GM21390 (cell line): Measurements from ENCODE around the gene MTTP.
"Not testable (repeated sequence)": the region's sequence is repeated elsewhere in the genome, so short reads cannot be mapped to it uniquely, and the experiment has no call there.

Experiments
- ATAC-seq: cut with Tn5 transposase; IDR thresholded peaks from one replicate; pipeline ENCODE4 v1.9.1; 2021; ENCODE audit not compliant: unreplicated experiment

The MTTP gene

DNA sequence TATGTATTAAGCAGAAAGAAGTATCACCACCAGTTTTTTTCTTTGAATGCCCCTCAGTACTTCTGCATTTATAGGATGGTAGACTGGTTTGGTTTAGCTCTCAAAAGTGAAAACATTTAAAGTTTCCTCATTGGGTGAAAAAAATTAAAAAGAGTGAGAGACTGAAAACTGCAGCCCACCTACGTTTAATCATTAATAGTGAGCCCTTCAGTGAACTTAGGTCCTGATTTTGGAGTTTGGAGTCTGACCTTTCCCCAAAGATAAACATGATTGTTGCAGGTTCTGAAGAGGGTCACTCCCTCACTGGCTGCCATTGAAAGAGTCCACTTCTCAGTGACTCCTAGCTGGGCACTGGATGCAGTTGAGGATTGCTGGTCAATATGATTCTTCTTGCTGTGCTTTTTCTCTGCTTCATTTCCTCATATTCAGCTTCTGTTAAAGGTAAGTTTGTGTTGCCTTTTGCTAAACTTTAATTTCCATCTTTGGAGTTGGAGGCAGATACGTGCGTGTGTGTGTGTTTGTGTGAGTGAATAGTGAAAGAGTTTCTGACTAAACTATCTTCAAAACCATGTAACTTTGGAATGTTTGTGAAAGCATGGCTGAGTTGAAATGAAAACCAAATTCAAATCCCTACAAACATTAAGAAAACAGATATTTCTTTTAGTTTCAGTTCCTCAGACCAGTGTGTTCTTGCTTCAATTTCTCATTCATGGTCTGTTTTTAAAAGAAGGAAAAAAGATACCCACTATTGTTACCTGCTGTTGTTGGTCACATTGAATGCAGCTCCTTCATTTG is at the start of gene MTTP:
Gene MTTP, plus strand, starts transcription at position 295 of the 795 bp plus-strand sequence. Its CDS starts 86 bp downstream, at position 381.
- peak; percentile 82 for ATAC-seq

DNA sequence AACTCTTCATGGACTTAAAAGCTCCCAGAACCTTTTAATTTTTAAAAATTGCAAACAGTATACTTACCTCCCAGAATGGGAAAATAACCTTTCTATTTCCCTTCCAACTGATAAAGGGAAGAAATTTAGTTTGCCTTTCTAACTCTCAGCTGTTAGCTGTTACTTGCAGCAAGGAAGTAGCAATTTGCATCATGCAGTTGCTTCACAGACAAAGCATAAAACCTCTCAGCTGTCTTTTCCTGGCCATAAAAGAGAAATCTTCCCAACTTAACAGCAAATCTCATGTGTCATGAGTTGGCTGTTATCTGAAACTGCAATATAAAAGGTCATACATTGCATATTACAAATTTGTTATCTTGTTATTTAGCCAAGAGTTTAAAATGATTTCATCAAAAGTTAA is 45.4 kb upstream of the MTTP start:
- ATAC-seq, result no peak

DNA sequence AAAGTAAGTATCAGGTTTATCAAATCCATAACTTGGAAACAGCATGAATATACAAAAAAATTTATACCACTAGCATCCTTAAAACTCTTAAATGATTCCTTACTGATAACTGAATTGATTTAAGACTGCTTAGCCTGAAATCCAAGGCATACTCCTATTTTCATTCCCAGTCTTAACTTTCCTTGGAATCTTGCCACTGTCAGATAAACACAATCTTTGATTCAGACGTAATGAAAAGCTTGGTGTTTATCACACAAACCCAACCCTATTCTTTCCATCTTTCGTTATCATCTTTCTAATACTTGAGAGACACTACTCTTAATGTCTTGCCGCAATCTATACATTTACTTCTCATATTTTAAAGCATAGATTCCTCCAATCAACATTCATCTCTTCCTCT is 44.7 kb upstream of the MTTP start:
- ATAC-seq, result no peak

DNA sequence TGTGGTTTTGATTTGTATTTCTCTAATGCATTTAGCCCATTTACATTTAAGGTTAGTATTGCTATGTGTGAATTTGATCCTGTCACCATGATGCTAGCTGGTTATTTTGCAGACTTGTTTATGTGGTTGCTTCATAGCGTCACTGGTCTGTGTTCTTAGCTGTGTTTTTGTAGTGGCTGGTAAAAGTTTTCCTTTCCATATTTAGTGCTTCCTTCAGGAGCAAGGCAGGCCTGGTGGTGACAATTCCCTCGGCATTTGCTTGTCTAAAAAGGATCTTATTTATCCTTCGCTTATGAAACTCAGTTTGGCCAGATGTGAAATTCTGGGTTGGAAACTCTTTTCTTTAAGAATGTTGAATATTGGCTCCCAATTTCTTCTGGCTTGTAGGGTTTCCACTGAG is 39.9 kb upstream of the MTTP start:
- ATAC-seq, result not testable (repeated sequence)

DNA sequence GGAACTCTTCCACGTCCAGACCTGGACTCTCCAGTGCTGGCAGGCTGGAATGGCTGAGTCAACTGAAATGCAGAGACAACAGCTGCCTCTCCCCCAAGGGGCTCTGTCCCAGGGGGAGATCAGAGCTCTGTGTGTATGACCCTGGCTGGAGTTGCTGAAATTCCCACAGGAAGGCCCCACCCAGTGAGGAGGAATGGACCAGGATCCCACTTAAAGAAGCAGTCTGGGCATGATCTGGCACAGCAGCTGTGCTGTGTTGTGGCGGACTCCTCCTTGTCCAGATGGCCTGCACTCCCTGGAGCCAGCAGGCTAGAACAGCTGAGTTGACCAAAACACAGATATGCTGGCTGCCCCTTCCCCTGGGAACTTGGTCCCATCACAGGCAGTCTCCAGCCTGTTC is 38.4 kb upstream of the MTTP start:
- no peak for ATAC-seq

DNA sequence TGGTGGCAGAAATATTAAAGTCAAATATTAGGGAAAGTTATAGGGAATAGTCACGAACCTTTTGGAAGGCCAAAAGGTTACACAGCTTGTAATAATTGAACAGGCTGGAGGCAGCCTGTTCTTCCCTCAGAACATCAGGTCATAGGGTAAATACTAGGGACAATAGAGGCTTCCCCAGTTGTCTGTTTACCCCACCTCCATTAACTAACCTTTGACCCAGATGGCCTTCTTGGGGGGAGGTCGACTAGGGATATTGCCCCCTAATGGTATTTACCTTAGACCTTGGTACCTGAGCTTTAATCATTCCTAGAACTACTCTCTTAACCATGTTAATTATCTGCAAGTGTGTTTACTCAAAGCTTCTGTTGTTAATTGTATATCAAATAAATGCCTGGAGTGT is 37.8 kb upstream of the MTTP start:
- ATAC-seq, result no peak

DNA sequence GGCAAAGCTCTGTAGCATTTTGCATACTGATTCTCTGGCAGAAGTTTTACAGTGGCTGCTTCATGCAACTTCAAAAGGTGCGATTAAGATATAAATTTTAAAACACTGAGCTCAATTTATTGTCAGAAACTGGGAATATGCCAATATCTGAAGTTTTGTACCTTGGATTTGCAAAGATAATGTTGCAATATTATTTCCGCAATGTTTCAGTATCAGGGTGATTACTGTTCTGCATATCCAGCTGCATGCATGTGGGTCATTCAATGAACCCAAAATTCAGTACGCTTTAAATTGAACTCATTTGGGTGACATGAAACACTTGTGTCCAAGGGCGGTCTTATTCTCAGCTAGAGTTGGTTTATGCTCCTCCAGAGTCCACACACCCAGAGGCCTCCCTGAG is 37.0 kb upstream of the MTTP start:
- ATAC-seq, result no peak

DNA sequence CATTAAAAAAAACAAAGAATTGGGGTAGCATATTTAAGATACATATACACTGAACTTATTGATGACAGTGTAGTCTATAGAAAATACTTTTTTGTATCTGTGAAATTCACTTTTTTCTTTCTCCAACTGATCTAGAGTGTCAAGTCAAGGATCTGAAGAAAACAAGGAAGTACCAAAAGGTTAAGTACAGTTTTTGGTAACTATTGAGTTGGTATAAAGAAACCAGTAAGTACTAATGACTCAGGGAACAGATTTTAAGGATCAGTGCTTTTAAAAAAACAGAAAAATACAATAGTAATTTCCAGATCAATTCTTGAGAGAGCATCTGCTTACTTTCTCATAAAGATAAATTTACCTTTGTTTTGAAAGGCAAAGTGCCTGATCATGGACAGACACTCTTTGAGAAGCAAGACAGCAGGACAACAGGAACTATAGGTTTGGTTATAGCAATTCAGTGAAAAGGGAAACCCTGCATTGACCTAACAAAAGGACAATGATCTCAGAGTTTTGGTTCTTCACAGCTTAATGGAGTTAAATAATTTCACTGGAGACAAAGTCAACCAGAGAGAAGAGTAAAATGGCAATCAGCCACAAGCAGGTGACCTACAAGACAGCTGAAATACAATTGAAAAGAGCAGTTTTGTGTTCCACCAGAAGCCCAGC is 34.2 kb upstream of the MTTP start:
- ATAC-seq, result no peak

DNA sequence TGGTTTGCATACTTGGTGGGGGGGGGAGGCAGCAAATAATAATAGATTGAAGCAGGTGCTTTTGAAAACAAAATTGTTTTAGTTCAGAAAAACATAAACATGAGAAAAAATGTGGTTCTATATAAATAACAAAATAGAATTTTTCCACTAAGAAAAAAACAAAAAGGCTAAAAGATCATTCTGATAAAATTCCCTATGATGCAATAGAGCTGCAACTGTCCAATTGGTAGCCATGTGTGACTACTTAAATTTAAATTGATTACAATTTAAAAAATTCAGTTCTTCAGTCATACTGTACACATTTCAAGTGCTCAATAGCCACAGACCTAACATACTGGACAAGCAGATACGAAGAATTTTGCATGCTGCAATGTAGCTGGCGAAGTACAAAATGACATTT is 21.8 kb upstream of the MTTP start:
- no peak for ATAC-seq

DNA sequence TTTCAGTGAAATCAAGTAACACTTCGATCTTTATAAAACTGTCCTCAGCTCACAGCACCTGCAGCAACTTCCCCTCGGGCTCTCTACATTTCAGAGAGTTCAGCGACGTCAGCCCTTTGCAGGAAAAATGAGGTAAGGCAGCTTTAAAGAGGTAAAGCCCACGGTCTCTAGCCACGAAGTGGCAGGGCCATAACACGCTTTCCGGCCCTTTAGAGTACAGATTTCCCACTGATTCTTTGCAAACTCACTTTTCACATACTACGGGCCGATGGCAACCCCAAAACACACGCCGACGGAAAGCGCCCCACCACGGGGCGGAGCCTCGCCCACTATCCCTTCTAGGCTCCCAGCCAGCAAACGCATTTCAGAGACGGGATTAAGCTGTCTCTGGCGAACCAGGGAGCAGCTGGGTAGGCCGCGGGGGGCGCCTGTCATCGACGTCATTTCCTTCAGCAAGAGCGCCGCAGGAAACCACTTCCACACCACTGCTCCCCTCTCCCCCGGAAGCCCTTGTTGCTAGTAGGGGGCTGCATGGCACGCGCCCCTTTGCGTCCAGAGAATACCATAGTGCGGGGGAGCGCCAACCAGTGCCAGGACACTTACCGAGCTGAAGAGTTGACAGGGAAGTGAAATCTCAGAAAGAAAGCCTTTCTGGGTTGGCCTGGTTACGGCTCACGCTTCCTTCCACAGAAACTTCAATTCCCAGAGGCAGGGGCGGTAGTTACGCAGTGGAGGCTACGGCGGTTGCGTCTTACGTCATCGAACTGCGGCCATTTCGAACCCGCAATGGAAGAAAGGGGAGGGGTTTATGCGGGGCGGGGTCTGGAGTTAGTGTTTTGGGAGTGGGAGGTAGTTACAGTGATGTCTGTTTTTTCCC is 11.1 kb upstream of the MTTP start, which contains the start of gene TRMT10A:
Gene TRMT10A, minus strand, starts transcription at position 730 of the 877 bp plus-strand sequence. CDS start 4,701 bp downstream, outside the sequence.
- ATAC-seq, result peak; percentile 96

DNA sequence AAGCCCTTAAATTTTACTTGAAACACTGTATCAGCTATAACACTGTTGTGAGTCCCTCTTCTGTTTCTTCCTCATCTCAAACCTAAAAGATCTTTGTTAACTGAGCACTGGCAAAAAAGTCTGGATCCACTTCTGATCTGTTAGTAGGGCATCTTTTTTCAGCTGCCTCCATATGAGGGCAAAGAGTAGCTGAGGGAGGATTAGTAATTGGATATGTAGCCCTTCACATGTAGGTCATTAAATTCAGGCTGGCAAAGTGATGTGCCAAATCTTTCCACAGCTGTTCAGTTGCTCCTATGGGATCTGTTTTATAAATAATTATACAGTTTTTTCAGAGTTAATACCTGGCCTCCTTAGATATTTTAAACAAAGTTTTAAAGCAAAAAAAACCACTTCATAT is 9.7 kb upstream of the MTTP start:
- no peak for ATAC-seq

DNA sequence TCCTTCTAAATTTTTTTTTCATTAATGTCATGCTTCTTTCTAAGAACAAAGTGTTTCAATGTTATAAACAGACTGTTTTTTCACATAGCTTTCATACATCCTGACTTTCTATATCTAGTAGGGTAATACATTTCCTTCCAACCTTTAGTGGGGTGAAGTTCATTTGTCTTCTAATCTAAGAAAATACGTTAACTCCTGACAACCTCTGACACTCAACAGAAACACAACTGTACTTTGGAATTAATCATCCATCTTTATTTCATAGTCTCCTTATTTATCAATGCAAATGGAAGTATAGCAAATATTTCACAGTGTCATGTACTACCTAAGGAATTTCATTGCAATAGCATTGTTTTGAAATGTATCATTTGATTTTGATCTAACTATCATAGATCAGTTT is 2.7 kb upstream of the MTTP start:
- ATAC-seq, result no peak

DNA sequence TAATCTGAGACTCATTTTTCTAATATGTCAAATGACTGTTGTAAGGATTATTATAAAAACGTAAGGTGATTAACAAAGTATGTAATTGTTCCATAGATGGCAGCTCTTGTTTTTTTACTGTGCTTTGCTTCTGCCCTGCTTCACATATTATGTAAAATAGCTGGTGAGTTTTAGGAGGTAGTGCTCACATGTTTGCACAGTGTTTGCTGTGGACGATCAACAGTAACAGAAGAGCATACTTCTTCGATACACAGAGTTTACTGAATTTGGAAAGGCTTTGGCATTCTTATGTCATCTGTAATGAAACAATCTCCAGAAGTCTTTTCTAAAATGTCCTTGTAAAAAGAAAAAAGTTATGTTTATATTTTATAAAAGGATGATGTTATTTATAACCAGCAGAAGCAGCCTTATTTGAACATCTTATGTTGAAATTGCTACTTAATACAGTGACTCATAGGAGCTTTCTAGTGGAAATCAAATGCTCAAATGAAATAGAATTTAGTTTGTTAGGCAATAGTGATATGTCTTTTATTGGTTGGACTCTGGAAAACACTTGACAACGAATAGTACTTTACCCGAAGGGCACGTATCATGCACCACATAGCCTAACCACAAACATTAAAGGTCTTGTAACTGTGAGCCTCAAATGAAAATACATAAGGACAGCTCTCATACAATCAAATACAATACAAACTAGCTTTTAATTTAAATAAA is 1.9 kb upstream of the MTTP start:
- ATAC-seq, result no peak

DNA sequence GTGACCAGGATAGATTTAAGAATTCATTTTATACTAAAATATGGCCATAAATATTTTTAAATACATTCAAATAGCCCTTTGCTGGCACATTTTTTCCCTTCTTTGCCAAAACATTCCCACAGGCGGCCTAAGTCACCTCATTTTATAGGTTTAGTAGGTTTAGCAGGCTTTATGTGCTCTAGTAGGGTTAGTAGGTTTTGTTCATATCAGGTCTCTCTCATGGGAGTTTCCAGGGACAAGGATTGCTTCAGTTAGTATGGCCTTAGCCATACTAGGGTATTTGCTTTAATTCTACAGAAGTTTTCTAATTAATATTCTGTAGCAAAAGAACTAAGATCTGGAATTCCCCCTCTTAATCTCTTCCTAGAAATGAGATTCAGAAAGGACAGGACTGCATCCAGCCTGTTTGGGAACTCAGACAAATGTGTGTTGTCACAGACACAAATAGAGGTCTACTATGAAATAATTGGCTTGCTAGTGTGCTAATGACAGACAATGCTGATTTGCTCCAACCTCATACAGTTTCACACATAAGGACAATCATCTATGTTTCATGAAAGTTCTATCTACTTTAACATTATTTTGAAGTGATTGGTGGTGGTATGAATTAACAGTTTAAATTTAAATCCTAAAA is 772 bp upstream of the MTTP start:
- no peak for ATAC-seq

DNA sequence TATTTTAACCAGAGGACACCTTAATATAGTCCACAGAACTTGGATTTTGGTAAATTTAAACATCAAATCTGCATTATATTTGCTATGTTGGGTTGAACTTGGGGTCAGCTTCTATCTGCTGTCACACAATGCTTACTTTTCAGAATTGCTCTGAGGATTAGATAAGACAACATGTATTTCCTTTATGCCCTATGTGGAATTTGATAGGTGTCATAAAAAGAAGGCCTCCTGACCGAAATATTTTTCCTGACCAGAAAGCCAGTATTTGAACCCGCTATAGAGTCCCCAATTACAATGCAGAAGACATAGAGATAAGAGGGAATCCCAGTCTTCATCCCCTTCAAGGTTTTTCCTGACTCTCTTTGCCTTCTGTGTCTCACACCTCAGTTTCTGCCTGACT is 4.1 kb downstream of the MTTP start:
- ATAC-seq, result no peak

DNA sequence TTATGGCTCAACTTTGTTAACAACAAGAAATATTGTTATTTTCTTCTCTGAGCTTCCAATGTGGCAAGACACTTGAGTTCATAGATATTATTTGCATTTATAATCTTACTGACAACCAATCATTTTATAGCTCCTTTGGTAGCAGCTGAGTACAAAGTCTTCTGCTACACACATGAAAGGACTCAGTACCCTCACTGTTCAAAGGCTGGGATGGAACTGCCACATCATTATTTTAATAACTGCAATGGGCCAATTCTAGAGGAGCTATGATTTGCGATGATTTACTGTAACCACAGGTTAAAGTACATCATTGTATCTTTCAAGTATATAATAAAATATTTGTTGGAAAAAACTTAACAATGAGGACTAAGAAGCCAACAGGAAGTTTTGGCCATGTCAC is 10.9 kb downstream of the MTTP start:
- ATAC-seq, result no peak

DNA sequence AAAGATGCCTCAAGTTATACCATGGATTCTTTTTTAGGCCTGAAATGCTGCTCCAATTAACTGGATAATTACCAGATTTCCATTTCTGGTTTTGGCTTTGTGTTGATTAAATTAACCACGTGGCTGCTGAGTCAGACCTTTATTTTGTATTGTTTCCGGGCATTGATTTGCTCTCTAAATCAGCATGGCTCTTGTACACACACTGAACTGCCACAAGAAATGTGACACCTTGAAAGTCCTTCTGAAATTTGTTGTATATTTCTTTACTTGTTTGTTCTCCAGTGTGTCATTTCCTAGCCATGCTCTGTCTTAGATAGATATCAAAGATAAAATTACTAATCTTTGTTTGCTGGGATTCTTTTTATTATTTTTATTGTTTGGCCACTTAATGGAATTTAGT is 11.7 kb downstream of the MTTP start:
- no peak for ATAC-seq

DNA sequence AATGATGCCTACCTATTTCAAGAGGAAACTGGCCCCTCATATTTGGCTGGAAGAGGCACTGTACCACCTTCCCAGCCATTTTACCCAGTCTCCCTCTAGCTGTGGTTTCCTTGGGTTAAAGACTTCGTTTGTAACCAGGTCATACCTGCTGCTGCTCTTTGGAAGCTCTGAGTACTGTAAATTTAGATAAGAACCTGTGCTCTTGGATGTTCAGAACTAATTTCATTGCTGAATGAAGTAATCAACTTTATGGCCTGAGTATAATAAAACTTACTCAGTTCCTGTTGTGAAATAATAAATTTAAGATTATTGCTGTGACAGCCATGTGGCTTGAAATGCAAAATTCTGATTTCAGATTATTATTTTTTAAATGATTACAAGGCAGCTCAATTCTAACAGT is 12.2 kb downstream of the MTTP start:
- no peak for ATAC-seq

DNA sequence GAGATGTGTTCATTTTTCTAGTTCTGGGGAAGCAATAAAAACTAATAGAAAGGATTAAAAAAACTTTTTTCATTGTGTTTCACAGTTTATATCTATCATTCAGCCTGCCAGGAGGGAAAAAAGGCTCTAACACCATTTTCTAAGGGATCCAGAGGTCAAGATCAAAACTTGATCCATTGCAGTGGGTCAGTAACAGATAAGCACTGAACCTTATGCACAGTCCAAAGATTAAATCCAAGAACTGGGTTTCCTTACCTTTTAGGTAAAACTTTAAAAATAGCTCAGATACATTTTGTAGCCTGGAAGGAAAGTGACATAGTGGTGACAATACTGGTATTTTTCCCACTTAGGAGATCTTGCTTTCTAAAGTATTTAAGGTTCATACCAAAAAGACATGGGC is 12.7 kb downstream of the MTTP start:
- ATAC-seq, result no peak

DNA sequence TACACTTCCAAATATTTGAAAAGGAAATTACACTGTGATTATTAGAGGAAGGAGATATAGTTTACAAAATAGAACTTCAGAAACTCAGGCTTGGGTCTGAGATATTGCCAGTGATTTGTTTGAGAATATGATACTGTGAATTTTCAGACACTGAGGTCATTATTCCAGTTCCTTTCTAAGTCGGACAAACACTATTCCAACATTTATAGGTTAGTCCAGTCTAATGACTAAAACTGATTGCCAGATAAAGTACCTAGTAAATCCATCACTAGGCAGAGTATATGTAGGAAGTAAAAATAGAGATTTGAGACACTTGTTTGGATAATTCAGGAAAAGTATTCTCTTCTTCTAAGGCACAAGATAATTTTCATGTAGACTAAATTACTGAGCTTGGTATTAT is 13.2 kb downstream of the MTTP start:
- ATAC-seq, result no peak
